CD4-positive, CD25-positive, alpha-beta regulatory T cell (primary cell): ENCODE data around the gene CLCNKB. TPM values are rescaled to one million over a fixed set of nuclear protein-coding genes. Genes with fewer than 3 reads are reported as not detected.
A peak's percentile ranks its signal among the peaks of the same experiment; 100 is the strongest.

Experiments used
- ATAC-seq, 2 donors: fragments of 150-1000 bp; cut with Tn5 transposase; one replicate each; pipeline ENCODE4 v1.10.0; 2021; ENCODE audit warnings: low read depth in 2 of 2, moderate number of reproducible peaks in 2 of 2, moderate library complexity in 1 of 2
- DNase-seq, 3 donors: peaks; one replicate each; pipeline versions ENCODE4 v3.0.0 to v3.0.0-alpha.2; 2012 to 2022; ENCODE audit warnings: mixed read lengths in 1 of 3
- H3K27ac ChIP-seq: one replicate; pipeline ENCODE4 v1.7.0; 2013; ENCODE audit warnings: mild to moderate bottlenecking, low read length; ENCODE audit not compliant: insufficient read depth, poor library complexity, severe bottlenecking
- H3K27me3 ChIP-seq: one replicate; pipeline ENCODE4 v1.7.0; 2013; ENCODE audit warnings: low read length; ENCODE audit not compliant: control insufficient read depth, insufficient read depth
- H3K36me3 ChIP-seq: one replicate; pipeline ENCODE4 v1.7.0; 2013; ENCODE audit warnings: mild to moderate bottlenecking, low read length, moderate library complexity; ENCODE audit not compliant: control insufficient read depth, insufficient read depth
- H3K4me1 ChIP-seq: 2 replicates; pipeline ENCODE4 v1.7.0; 2013; ENCODE audit warnings: mild to moderate bottlenecking, low read length; ENCODE audit not compliant: insufficient read depth, control insufficient read depth, poor library complexity, severe bottlenecking
- H3K4me3 ChIP-seq: one replicate; pipeline ENCODE4 v1.7.0; 2013; ENCODE audit warnings: low read depth, mild to moderate bottlenecking, low read length, moderate library complexity
- H3K9me3 ChIP-seq, 2 experiments: 1 replicate in 1 of 2; 2 replicates in 1 of 2; pipeline ENCODE4 v1.7.0; 2013; ENCODE audit warnings: low read length in 2 of 2, mild to moderate bottlenecking in 1 of 2, moderate library complexity in 1 of 2; ENCODE audit not compliant: control insufficient read depth in 2 of 2
- H3K27ac Mint-ChIP-seq, 3 donors: one replicate each; pipeline ENCODE4 v1.8.0; 2020 to 2022; ENCODE audit warnings: mild to moderate bottlenecking in 3 of 3, mixed read lengths in 3 of 3, moderate library complexity in 2 of 3
- H3K27me3 Mint-ChIP-seq: one replicate; pipeline ENCODE4 v1.8.0; 2022; ENCODE audit warnings: mild to moderate bottlenecking, mixed read lengths
- H3K36me3 Mint-ChIP-seq: one replicate; pipeline ENCODE4 v1.8.0; 2020; ENCODE audit warnings: mixed read lengths
- H3K4me1 Mint-ChIP-seq, 4 donors: one replicate each; pipeline ENCODE4 v1.8.0; 2020 to 2022; ENCODE audit warnings: mixed read lengths in 4 of 4, mild to moderate bottlenecking in 1 of 4
- H3K4me3 Mint-ChIP-seq, 4 donors: one replicate each; pipeline ENCODE4 v1.8.0; 2020 to 2022; ENCODE audit warnings: mild to moderate bottlenecking in 4 of 4, mixed read lengths in 4 of 4, moderate library complexity in 3 of 4
- H3K9me3 Mint-ChIP-seq, 7 donors: one replicate each; pipeline ENCODE4 v1.8.0; 2020 to 2022; ENCODE audit warnings: mixed read lengths in 7 of 7, mild to moderate bottlenecking in 3 of 7, moderate library complexity in 2 of 7
- polyA plus RNA-seq, 4 donors: library from polyadenylated mRNA; unstranded; fragments of 300-500 nt; fragmentation: Illumina TruSeq; gene quantifications; one replicate each; pipeline ENCODE4 v1.2.3, GENCODE V29; 2021
- total RNA-seq: library from RNA; stranded (reverse); gene quantifications from one replicate; pipeline ENCODE4 v1.2.3, GENCODE V29; 2022

The CLCNKB gene
- total and polyA plus RNA-seq, 5 donors from 2014 or later, result not detected

GRCh38 chr1:16006010-16006409 lies 37.6 kb upstream of the CLCNKB start:
- H3K27me3 Mint-ChIP-seq, result peaks cover 4% of the 10 kb centered on the region
- Histone ChIP-seq H3K27ac (no peak overlapping the region), H3K9me3 (no peaks in the 10 kb centered on the region), H3K27me3 (no peaks in the 10 kb centered on the region), H3K4me3 (no peak overlapping the region), H3K36me3 (no peaks in the 10 kb centered on the region), H3K4me1 (no peaks in the 10 kb centered on the region)
- H3K36me3 Mint-ChIP-seq, result no peaks in the 10 kb centered on the region
- no peaks in the 10 kb centered on the region for H3K9me3 Mint-ChIP-seq
- H3K4me3 Mint-ChIP-seq, result no peak overlapping the region
- DNase-seq (no peak), ATAC-seq (no peak)
- H3K4me1 Mint-ChIP-seq, result peaks cover 0 to 3% (median 0%) of the 10 kb centered on the region in 4 donors
- no peak overlapping the region for H3K27ac Mint-ChIP-seq

GRCh38 chr1:16006552-16007485 lies 36.8 kb upstream of the CLCNKB start:
- Mint-ChIP-seq H3K27me3 (peaks cover 4% of the 10 kb centered on the region), H3K4me1 (peaks cover 0 to 3% (median 0%) of the 10 kb centered on the region in 4 donors), H3K36me3 (no peaks in the 10 kb centered on the region), H3K4me3 (no peak overlapping the region), H3K27ac (no peak overlapping the region), H3K9me3 (no peaks in the 10 kb centered on the region)
- ATAC-seq (no peak), DNase-seq (peak in 1 of 3 donors; percentile 38)
- Histone ChIP-seq H3K27me3 (no peaks in the 10 kb centered on the region), H3K36me3 (no peaks in the 10 kb centered on the region), H3K27ac (no peak overlapping the region), H3K9me3 (no peaks in the 10 kb centered on the region), H3K4me1 (no peaks in the 10 kb centered on the region), H3K4me3 (no peak overlapping the region)

GRCh38 chr1:16007671-16008341 lies 35.8 kb upstream of the CLCNKB start:
- H3K36me3 ChIP-seq, result no peaks in the 10 kb centered on the region
- DNase-seq, result no peak
- no peaks in the 10 kb centered on the region for H3K27me3 ChIP-seq
- H3K27me3 Mint-ChIP-seq, result peaks cover 9% of the 10 kb centered on the region
- no peak overlapping the region for H3K4me3 Mint-ChIP-seq
- no peaks in the 10 kb centered on the region for H3K9me3 Mint-ChIP-seq
- no peaks in the 10 kb centered on the region for H3K9me3 ChIP-seq
- H3K4me3 ChIP-seq, result no peak overlapping the region
- H3K4me1 Mint-ChIP-seq, result peaks cover 0 to 7% (median 1%) of the 10 kb centered on the region in 4 donors
- no peaks in the 10 kb centered on the region for H3K36me3 Mint-ChIP-seq
- H3K4me1 ChIP-seq, result peaks cover 7% of the 10 kb centered on the region
- ATAC-seq, result no peak
- H3K27ac ChIP-seq, result no peak overlapping the region
- no peak overlapping the region for H3K27ac Mint-ChIP-seq

- Mint-ChIP-seq H3K27me3 (peaks cover 17% of the 10 kb centered on the region), H3K36me3 (no peaks in the 10 kb centered on the region), H3K4me1 (peaks cover 0 to 7% (median 1%) of the 10 kb centered on the region in 4 donors), H3K27ac (no peak overlapping the region), H3K4me3 (no peak overlapping the region), H3K9me3 (no peaks in the 10 kb centered on the region)
- peaks cover 13% of the 10 kb centered on the region for H3K4me1 ChIP-seq
- no peaks in the 10 kb centered on the region for H3K36me3 ChIP-seq
- H3K9me3 ChIP-seq, result no peaks in the 10 kb centered on the region
- peak; percentile 58 to 62 (median 58) for DNase-seq
- H3K4me3 ChIP-seq, result no peak overlapping the region
- no peaks in the 10 kb centered on the region for H3K27me3 ChIP-seq
- no peak overlapping the region for H3K27ac ChIP-seq
- ATAC-seq, result peak in 1 of 2 donors; percentile 50
Measured at GRCh38 chr1:16009030-16009460, 34.5 kb upstream of the CLCNKB start.

- Histone ChIP-seq H3K36me3 (no peaks in the 10 kb centered on the region), H3K9me3 (no peaks in the 10 kb centered on the region), H3K27me3 (no peaks in the 10 kb centered on the region), H3K27ac (no peak overlapping the region), H3K4me3 (no peak overlapping the region), H3K4me1 (peaks cover 13% of the 10 kb centered on the region)
- ATAC-seq (no peak), DNase-seq (no peak)
- Mint-ChIP-seq H3K4me1 (peaks cover 0 to 7% (median 1%) of the 10 kb centered on the region in 4 donors), H3K36me3 (no peaks in the 10 kb centered on the region), H3K27ac (no peak overlapping the region), H3K27me3 (peaks cover 23% of the 10 kb centered on the region), H3K4me3 (no peak overlapping the region), H3K9me3 (no peaks in the 10 kb centered on the region)
Measured at GRCh38 chr1:16009678-16010077, 33.9 kb upstream of the CLCNKB start.

GRCh38 chr1:16010837-16011236 lies 32.7 kb upstream of the CLCNKB start:
- Histone ChIP-seq H3K9me3 (no peaks in the 10 kb centered on the region), H3K36me3 (no peaks in the 10 kb centered on the region), H3K4me3 (no peak overlapping the region), H3K27ac (no peak overlapping the region), H3K27me3 (no peaks in the 10 kb centered on the region), H3K4me1 (peaks cover 13% of the 10 kb centered on the region)
- ATAC-seq, result no peak
- Mint-ChIP-seq H3K36me3 (no peaks in the 10 kb centered on the region), H3K27ac (no peak overlapping the region), H3K4me1 (peaks cover 0 to 7% (median 1%) of the 10 kb centered on the region in 4 donors), H3K27me3 (peaks cover 26% of the 10 kb centered on the region), H3K4me3 (no peak overlapping the region), H3K9me3 (no peaks in the 10 kb centered on the region)
- DNase-seq, result no peak

GRCh38 chr1:16011936-16012589 lies 31.5 kb upstream of the CLCNKB start:
- Mint-ChIP-seq H3K27ac (peak overlapping the region in 1 of 3 donors; percentile 64), H3K4me1 (peaks cover 0 to 7% (median 0%) of the 10 kb centered on the region in 4 donors), H3K36me3 (no peaks in the 10 kb centered on the region), H3K9me3 (no peaks in the 10 kb centered on the region), H3K27me3 (peaks cover 26% of the 10 kb centered on the region), H3K4me3 (peak overlapping the region in 1 of 4 donors; percentile 15)
- Histone ChIP-seq H3K27ac (no peak overlapping the region), H3K4me3 (no peak overlapping the region), H3K9me3 (no peaks in the 10 kb centered on the region), H3K36me3 (no peaks in the 10 kb centered on the region), H3K27me3 (no peaks in the 10 kb centered on the region), H3K4me1 (peaks cover 13% of the 10 kb centered on the region)
- DNase-seq (no peak), ATAC-seq (no peak)
